IPS DF 19.7 (cell line): ENCODE measurements around the gene LCN2.

Source experiments
- DNase-seq: peaks from one replicate; pipeline ENCODE4 v3.0.0-alpha.2; 2013; ENCODE audit warnings: low read depth, low spot score

LCN2 gene

GRCh38 chr9:128193469-128194096 lies 44.3 kb downstream of the LCN2 start:
- DNase-seq, result no peak

GRCh38 chr9:128201441-128202369 lies 52.5 kb downstream of the LCN2 start:
- DNase-seq, result no peak

GRCh38 chr9:128202648-128203023 lies 53.4 kb downstream of the LCN2 start:
- no peak for DNase-seq
